ENCODE measurements around the gene PCCA. TPM values are rescaled to one million over a fixed set of nuclear protein-coding genes. Genes with fewer than 3 reads are reported as not detected.
"Not testable (repeated sequence)": the region's sequence is repeated elsewhere in the genome, so short reads cannot be mapped to it uniquely, and the experiment has no call there.

Gene PCCA
- total and polyA plus RNA-seq, 4 donors = 17.7 to 37.4 (median 22.6) TPM

DNA sequence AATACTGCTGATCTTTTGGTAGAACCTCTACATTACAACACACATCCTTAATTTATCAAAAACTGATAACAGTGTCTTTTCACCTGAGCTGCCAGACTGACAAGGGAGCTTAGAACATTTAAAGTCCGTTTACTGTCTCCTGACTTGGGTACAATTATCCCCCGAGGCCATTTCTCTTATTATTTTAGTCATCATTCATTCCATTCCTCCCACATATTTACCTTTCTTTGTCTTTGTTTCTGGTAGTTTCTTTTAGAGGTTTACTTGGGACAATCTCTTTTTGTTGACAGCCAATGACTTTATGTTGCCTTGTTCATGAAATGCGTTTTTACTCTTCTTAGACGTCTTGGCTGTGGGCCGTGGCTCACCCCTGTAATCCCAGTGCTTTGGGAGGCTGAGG, 186.9 kb downstream of the PCCA start:
- ATAC-seq (ENCODE audit: low FRiP score) (no peak), DNase-seq (no peak)
- Histone ChIP-seq H3K36me3 (ENCODE audit: control insufficient read depth in 1 of 2, insufficient read depth in 2 of 2, low read length in 1 of 2) (peaks cover 4 to 7% of the 10 kb centered on the region in 2 donors), H3K27ac (ENCODE audit: low read depth in 1 of 2, low read length in 2 of 2) (no peak overlapping the region), H3K4me1 (ENCODE audit: control insufficient read depth in 1 of 2, insufficient read depth in 2 of 2, low read length in 2 of 2) (no peaks in the 10 kb centered on the region), H3K9me3 (ENCODE audit: control insufficient read depth, low read length) (no peaks in the 10 kb centered on the region), H3K27me3 (ENCODE audit: control insufficient read depth in 1 of 2, insufficient read depth in 2 of 2, low read length in 1 of 2) (no peaks in the 10 kb centered on the region), H3K4me3 (ENCODE audit: low read length in 2 of 2) (no peak overlapping the region)
- intact Hi-C loops (cut with DNase I) = no loop called here
- WGBS, 2 donors = 90 to 96% methylated on average over 5 of the region's 5 CpGs

DNA sequence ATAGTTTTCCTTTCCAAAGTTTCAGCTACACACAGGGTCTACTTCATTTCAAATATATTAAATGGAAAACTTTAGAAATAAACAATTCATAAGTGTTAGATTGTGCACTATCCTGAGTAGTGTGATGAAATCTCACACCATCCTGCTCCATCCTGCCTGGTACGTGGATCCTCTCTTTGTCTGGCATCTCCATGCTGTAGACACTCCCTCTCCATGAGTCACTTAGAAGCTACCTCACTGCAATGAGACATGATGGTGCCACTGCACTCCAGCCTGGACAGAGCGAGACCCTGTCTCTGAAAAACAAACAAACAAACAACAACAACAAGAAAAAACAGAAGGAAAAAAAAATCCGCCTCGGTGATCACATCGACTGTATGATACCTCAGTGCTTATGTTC, 191.8 kb downstream of the PCCA start:
- no peak overlapping the region for H3K27ac ChIP-seq (ENCODE audit: low read depth in 1 of 2, low read length in 2 of 2)
- intact Hi-C loops (cut with DNase I) = no loop called here
- H3K9me3 ChIP-seq (ENCODE audit: control insufficient read depth, low read length) = no peaks in the 10 kb centered on the region
- H3K4me3 ChIP-seq (ENCODE audit: low read length in 2 of 2) = no peak overlapping the region
- WGBS, 2 donors = 96 to 98% methylated on average over 5 of the region's 5 CpGs
- H3K27me3 ChIP-seq (ENCODE audit: control insufficient read depth in 1 of 2, insufficient read depth in 2 of 2, low read length in 1 of 2) = no peaks in the 10 kb centered on the region
- peaks cover 2 to 7% of the 10 kb centered on the region in 2 donors for H3K36me3 ChIP-seq (ENCODE audit: control insufficient read depth in 1 of 2, insufficient read depth in 2 of 2, low read length in 1 of 2)
- H3K4me1 ChIP-seq (ENCODE audit: control insufficient read depth in 1 of 2, insufficient read depth in 2 of 2, low read length in 2 of 2) = no peaks in the 10 kb centered on the region
- no peak for ATAC-seq (ENCODE audit: low FRiP score)
- no peak for DNase-seq

DNA sequence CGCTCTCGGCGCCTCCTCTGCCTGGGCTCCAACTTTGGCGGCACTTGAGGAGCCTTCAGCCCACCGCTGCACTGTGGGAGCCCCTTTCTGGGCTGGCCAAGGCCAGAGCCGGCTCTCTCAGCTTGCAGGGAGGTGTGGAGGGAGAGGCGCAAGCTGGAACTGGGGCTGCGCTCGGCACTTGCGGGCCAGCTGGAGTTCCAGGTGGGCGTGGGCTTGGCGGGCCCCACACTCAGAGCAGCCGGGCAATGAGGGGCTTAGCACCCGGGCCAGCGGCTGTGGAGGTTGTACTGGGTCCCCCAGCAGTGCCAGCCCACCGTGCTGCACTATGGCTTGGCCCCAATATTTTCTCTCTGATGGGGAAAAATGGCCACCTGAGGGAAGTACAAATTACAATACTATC, 193.4 kb downstream of the PCCA start:
- H3K4me1 ChIP-seq (ENCODE audit: control insufficient read depth in 1 of 2, insufficient read depth in 2 of 2, low read length in 2 of 2); ATAC-seq (ENCODE audit: low FRiP score); H3K27me3 ChIP-seq (ENCODE audit: control insufficient read depth in 1 of 2, insufficient read depth in 2 of 2, low read length in 1 of 2); intact Hi-C loops (cut with DNase I); H3K27ac ChIP-seq (ENCODE audit: low read depth in 1 of 2, low read length in 2 of 2); H3K4me3 ChIP-seq (ENCODE audit: low read length in 2 of 2); H3K9me3 ChIP-seq (ENCODE audit: control insufficient read depth, low read length); DNase-seq; H3K36me3 ChIP-seq (ENCODE audit: control insufficient read depth in 1 of 2, insufficient read depth in 2 of 2, low read length in 1 of 2): not testable (repeated sequence)
- 98% methylated on average over 16 of the region's 16 CpGs for WGBS, 2 donors

DNA sequence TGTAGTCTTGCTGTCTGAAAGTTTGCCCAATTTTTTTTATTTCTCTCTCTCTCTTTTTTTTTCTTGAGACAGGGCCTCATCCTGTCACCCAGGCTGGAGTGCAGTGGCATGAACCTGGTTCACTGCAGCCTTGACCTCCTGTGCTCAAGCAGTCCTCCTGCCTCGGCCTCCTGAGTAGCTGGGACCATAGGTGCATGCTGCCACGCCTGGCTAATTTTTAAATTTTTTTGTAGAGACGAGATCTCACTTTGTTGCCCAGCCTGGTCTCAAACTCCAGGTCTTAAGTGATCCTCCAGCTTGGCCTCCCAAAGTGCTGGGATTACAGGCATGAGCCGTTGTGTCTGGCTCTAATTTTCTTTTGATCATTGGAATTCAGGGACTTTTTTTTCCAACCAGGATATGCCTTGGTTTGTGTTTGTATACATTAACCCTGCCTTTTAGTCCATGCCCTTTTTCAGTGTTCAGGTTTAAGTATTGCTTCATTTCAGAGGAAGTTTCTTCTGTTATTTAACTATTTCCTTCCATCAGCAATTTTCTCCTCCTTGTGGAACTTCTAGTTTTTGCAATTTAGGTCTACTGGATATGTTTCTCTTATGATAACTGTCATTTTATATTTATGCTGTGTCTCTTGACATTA, 201.4 kb downstream of the PCCA start:
- no peaks in the 10 kb centered on the region for H3K4me1 ChIP-seq (ENCODE audit: control insufficient read depth in 1 of 2, insufficient read depth in 2 of 2, low read length in 2 of 2)
- no peaks in the 10 kb centered on the region for H3K27me3 ChIP-seq (ENCODE audit: control insufficient read depth in 1 of 2, insufficient read depth in 2 of 2, low read length in 1 of 2)
- intact Hi-C loops (cut with DNase I) = no loop called here
- no peak overlapping the region for H3K27ac ChIP-seq (ENCODE audit: low read depth in 1 of 2, low read length in 2 of 2)
- peaks cover 0 to 2% of the 10 kb centered on the region in 2 donors for H3K36me3 ChIP-seq (ENCODE audit: control insufficient read depth in 1 of 2, insufficient read depth in 2 of 2, low read length in 1 of 2)
- WGBS, 2 donors = 87 to 92% methylated on average over 4 of the region's 4 CpGs
- H3K9me3 ChIP-seq (ENCODE audit: control insufficient read depth, low read length) = no peaks in the 10 kb centered on the region
- DNase-seq = no peak
- no peak overlapping the region for H3K4me3 ChIP-seq (ENCODE audit: low read length in 2 of 2)
- ATAC-seq (ENCODE audit: low FRiP score) = no peak

DNA sequence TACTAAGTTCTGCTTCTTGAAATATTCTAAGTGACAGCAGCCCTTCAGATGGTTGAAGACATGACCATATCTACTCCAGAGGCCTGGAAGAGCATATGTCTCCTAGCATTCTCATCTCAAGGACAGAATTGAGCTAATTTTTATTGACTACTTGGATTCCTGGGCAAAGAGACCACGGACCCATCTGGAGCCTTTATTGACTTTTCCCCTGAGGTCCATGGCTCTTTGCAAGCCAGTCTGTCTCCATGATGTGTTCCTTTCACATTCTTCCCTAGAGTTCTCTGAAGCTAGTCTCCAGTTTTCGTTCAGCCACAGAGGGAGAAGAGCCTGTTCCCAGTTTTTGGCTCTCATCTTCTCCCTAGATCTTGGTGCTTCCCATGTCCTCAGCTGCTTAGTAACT, 202.7 kb downstream of the PCCA start:
- Histone ChIP-seq H3K9me3 (ENCODE audit: control insufficient read depth, low read length) (no peaks in the 10 kb centered on the region), H3K36me3 (ENCODE audit: control insufficient read depth in 1 of 2, insufficient read depth in 2 of 2, low read length in 1 of 2) (peaks cover 0 to 2% of the 10 kb centered on the region in 2 donors), H3K4me3 (ENCODE audit: low read length in 2 of 2) (no peak overlapping the region), H3K4me1 (ENCODE audit: control insufficient read depth in 1 of 2, insufficient read depth in 2 of 2, low read length in 2 of 2) (no peaks in the 10 kb centered on the region), H3K27ac (ENCODE audit: low read depth in 1 of 2, low read length in 2 of 2) (no peak overlapping the region), H3K27me3 (ENCODE audit: control insufficient read depth in 1 of 2, insufficient read depth in 2 of 2, low read length in 1 of 2) (no peaks in the 10 kb centered on the region)
- 72 to 75% methylated on average over 2 of the region's 2 CpGs for WGBS, 2 donors
- intact Hi-C loops (cut with DNase I) = no loop called here
- no peak for DNase-seq
- ATAC-seq (ENCODE audit: low FRiP score) = no peak

DNA sequence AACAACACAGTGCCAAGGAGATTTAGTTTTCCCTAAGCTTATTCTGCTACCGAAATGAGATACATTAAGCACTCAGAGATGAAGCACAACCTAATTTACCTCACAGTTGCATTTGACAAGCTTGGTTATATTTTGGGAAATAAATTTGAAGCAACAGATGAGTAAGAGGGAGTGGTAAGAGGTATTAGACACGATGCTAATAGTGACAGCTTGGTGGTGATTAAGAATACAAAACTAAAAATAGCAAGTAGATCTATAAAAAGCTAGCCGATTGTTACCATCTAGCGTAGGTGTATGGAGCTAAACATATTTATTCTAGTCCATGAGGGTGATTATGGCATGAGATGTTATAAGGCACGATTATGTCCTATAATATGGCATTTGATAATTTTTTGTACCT, 208.5 kb downstream of the PCCA start:
- intact Hi-C loops (cut with DNase I) = no loop called here
- ATAC-seq (ENCODE audit: low FRiP score) = no peak

GRCh38 chr13:100298116-100298681, 209.3 kb downstream of the PCCA start:
- H3K9me3 ChIP-seq (ENCODE audit: control insufficient read depth, low read length) = no peaks in the 10 kb centered on the region
- H3K4me3 ChIP-seq (ENCODE audit: low read length in 2 of 2) = no peak overlapping the region
- H3K27ac ChIP-seq (ENCODE audit: low read depth in 1 of 2, low read length in 2 of 2) = no peak overlapping the region
- ATAC-seq (ENCODE audit: low FRiP score) (no peak), DNase-seq (no peak)
- WGBS, 2 donors = 81 to 84% methylated on average over 2 of the region's 2 CpGs
- no peaks in the 10 kb centered on the region for H3K27me3 ChIP-seq (ENCODE audit: control insufficient read depth in 1 of 2, insufficient read depth in 2 of 2, low read length in 1 of 2)
- no peaks in the 10 kb centered on the region for H3K4me1 ChIP-seq (ENCODE audit: control insufficient read depth in 1 of 2, insufficient read depth in 2 of 2, low read length in 2 of 2)
- intact Hi-C loops (cut with DNase I) = no loop called here
- no peaks in the 10 kb centered on the region for H3K36me3 ChIP-seq (ENCODE audit: control insufficient read depth in 1 of 2, insufficient read depth in 2 of 2, low read length in 1 of 2)

More for the DNA sequence above, 208.5 kb downstream of the PCCA start:
- no peak overlapping the region for H3K4me3 ChIP-seq (ENCODE audit: low read length in 2 of 2)
- no peaks in the 10 kb centered on the region for H3K9me3 ChIP-seq (ENCODE audit: control insufficient read depth, low read length)
- DNase-seq = no peak
- 88 to 90% methylated on average over 5 of the region's 5 CpGs for WGBS, 2 donors
- H3K27ac ChIP-seq (ENCODE audit: low read depth in 1 of 2, low read length in 2 of 2) = no peak overlapping the region
- H3K36me3 ChIP-seq (ENCODE audit: control insufficient read depth in 1 of 2, insufficient read depth in 2 of 2, low read length in 1 of 2) = no peaks in the 10 kb centered on the region
- no peaks in the 10 kb centered on the region for H3K27me3 ChIP-seq (ENCODE audit: control insufficient read depth in 1 of 2, insufficient read depth in 2 of 2, low read length in 1 of 2)
- no peaks in the 10 kb centered on the region for H3K4me1 ChIP-seq (ENCODE audit: control insufficient read depth in 1 of 2, insufficient read depth in 2 of 2, low read length in 2 of 2)

DNA sequence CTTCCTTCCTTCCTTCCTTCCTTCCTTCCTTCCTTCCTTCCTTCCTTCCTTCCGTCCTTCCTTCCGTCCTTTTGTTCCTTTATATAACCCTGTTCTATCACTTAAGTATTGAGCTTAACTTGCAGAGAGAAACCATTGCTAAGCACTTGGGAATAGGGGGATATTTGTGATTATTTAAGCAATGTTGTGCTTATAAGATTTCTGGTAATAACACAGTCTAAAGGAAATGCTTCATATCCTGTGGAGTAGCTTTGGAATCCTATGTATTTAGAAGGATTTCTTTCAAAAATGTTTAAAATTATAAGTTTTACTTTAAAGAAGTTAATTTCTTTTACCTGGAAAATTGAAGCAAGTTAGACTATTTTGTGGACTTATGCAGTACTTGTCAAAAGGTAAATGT, 209.8 kb downstream of the PCCA start:
- no peak overlapping the region for H3K4me3 ChIP-seq (ENCODE audit: low read length in 2 of 2)
- WGBS, 2 donors = 88 to 100% methylated on average over 2 of the region's 2 CpGs
- no peaks in the 10 kb centered on the region for H3K27me3 ChIP-seq (ENCODE audit: control insufficient read depth in 1 of 2, insufficient read depth in 2 of 2, low read length in 1 of 2)
- no peaks in the 10 kb centered on the region for H3K36me3 ChIP-seq (ENCODE audit: control insufficient read depth in 1 of 2, insufficient read depth in 2 of 2, low read length in 1 of 2)
- ATAC-seq (ENCODE audit: low FRiP score) = no peak
- no peak overlapping the region for H3K27ac ChIP-seq (ENCODE audit: low read depth in 1 of 2, low read length in 2 of 2)
- DNase-seq = no peak
- intact Hi-C loops (cut with DNase I) = no loop called here
- no peaks in the 10 kb centered on the region for H3K4me1 ChIP-seq (ENCODE audit: control insufficient read depth in 1 of 2, insufficient read depth in 2 of 2, low read length in 2 of 2)
- no peaks in the 10 kb centered on the region for H3K9me3 ChIP-seq (ENCODE audit: control insufficient read depth, low read length)

GRCh38 chr13:100300243-100300642, 211.3 kb downstream of the PCCA start:
- Histone ChIP-seq H3K27ac (ENCODE audit: low read depth in 1 of 2, low read length in 2 of 2) (no peak overlapping the region), H3K27me3 (ENCODE audit: control insufficient read depth in 1 of 2, insufficient read depth in 2 of 2, low read length in 1 of 2) (no peaks in the 10 kb centered on the region), H3K36me3 (ENCODE audit: control insufficient read depth in 1 of 2, insufficient read depth in 2 of 2, low read length in 1 of 2) (no peaks in the 10 kb centered on the region), H3K9me3 (ENCODE audit: control insufficient read depth, low read length) (no peaks in the 10 kb centered on the region), H3K4me3 (ENCODE audit: low read length in 2 of 2) (no peak overlapping the region), H3K4me1 (ENCODE audit: control insufficient read depth in 1 of 2, insufficient read depth in 2 of 2, low read length in 2 of 2) (no peaks in the 10 kb centered on the region)
- intact Hi-C loops (cut with DNase I) = no loop called here
- WGBS, 2 donors = 86 to 87% methylated on average over 3 of the region's 3 CpGs
- DNase-seq (no peak), ATAC-seq (ENCODE audit: low FRiP score) (no peak)

Measured in aorta (tissue), 5 donors.